Panc1 (cell line): Measurements from ENCODE around the gene NFS1. TPM values are rescaled to one million over a fixed set of nuclear protein-coding genes. Genes with fewer than 3 reads are reported as not detected.

ENCODE experiments used
- ATAC-seq: fragments of 200-7000 bp; cut with Tn5 transposase; 2 replicates; pipeline ENCODE4 v1.9.1; 2020; ENCODE audit warnings: mild to moderate bottlenecking, moderate library complexity
- BruUV-seq: library from RNA; stranded (reverse); fragments of 400-500 nt; replicated peaks from 2 replicates; lab custom pipeline; 2021; lab: Mats Ljungman, UMichigan
- CTCF ChIA-PET: fragments of 300-600 bp; sonication (Branson Sonifier 250); formaldehyde crosslinking; loops from one replicate; lab custom pipeline; 2022; ENCODE audit warnings: antibody characterized with exemption; lab: Charles Lee
- POLR2A ChIA-PET: fragments of 300-600 bp; sonication (Branson Sonifier 250); formaldehyde crosslinking; loops from one replicate; lab custom pipeline; 2022; ENCODE audit warnings: antibody characterized with exemption; lab: Charles Lee
- DNase-seq: peaks from one replicate; pipeline ENCODE4 v3.0.0-alpha.2; 2010; ENCODE audit warnings: low read depth, low spot score
- H3K27ac ChIP-seq: 2 replicates; pipeline ENCODE4 v1.5.1; 2011; ENCODE audit warnings: mild to moderate bottlenecking, low read length, inconsistent platforms
- H3K27me3 ChIP-seq: fragments of 200-500 bp; sonication (Bioruptor generic); 2 replicates; pipeline ENCODE4 v1.6.0; 2014; ENCODE audit warnings: low read length, inconsistent platforms; ENCODE audit not compliant: control insufficient read depth, insufficient read depth
- H3K36me3 ChIP-seq: fragments of 200-500 bp; sonication (Bioruptor generic); 2 replicates; pipeline ENCODE4 v1.5.1; 2014; ENCODE audit warnings: inconsistent platforms, mild to moderate bottlenecking, low read length, moderate library complexity; ENCODE audit not compliant: control insufficient read depth, insufficient read depth
- H3K4me1 ChIP-seq: 2 replicates; pipeline ENCODE4 v1.5.1; 2011; ENCODE audit warnings: inconsistent platforms, mild to moderate bottlenecking, low read length, moderate library complexity; ENCODE audit not compliant: control insufficient read depth, insufficient read depth
- H3K4me3 ChIP-seq, 2 experiments: 2 replicates each; pipeline ENCODE4 v1.5.1; 2011 to 2012; ENCODE audit warnings: low read depth in 2 of 2, low read length in 2 of 2, mild to moderate bottlenecking in 2 of 2, inconsistent platforms in 1 of 2, moderate library complexity in 1 of 2
- H3K9me3 ChIP-seq: fragments of 200-500 bp; sonication (Bioruptor generic); 2 replicates; pipeline ENCODE4 v1.5.1; 2014; ENCODE audit warnings: low read depth, mild to moderate bottlenecking, inconsistent platforms, low read length, moderate library complexity; ENCODE audit not compliant: control insufficient read depth, insufficient read depth
- POLR2AphosphoS5 ChIP-seq: IDR thresholded peaks from 2 replicates; pipeline ENCODE4 v1.6.1; 2012; ENCODE audit warnings: mild to moderate bottlenecking, low read depth, low read length, moderate library complexity
- SIN3A ChIP-seq: IDR thresholded peaks from 2 replicates; pipeline ENCODE4 v1.6.1; 2012; ENCODE audit warnings: low read depth, mild to moderate bottlenecking, low read length, moderate library complexity, borderline replicate concordance; ENCODE audit not compliant: insufficient read depth
- TCF7L2 ChIP-seq: IDR thresholded peaks from 2 replicates; pipeline ENCODE4 v1.6.1; 2011; ENCODE audit warnings: mild to moderate bottlenecking, low read depth, low read length, inconsistent platforms
- in situ Hi-C: cut with HindIII; loops from 2 replicates; pipeline ENCODE4 v1.10.0; 2016; ENCODE audit warnings: low sequenced_read_pairs, low pct_unique_long_range_greater_than_20kb
- intact Hi-C: fragments of 100-400 bp; cut with micrococcal nuclease; formaldehyde crosslinking; loops from one replicate; pipeline ENCODE4 v1.10.0; 2022; ENCODE audit not compliant: unreplicated experiment
- total RNA-seq: library from RNA; stranded (reverse); gene quantifications from one replicate; pipeline ENCODE4 v1.2.1, GENCODE V29; 2021; ENCODE audit not compliant: unreplicated experiment
- TF ChIP-seq, protein P1 (sequence below): fragments of 450-650 bp; IDR thresholded peaks from 2 replicates; pipeline ENCODE4 v1.5.1; 2017; ENCODE audit warnings: mild to moderate bottlenecking
- TF ChIP-seq, protein P2 (sequence below), 2 experiments: IDR thresholded peaks; 2 replicates each; pipeline ENCODE4 v1.6.1; 2011 to 2012; ENCODE audit warnings: low read depth in 2 of 2, control low read depth in 1 of 2, low read length in 1 of 2, mild to moderate bottlenecking in 1 of 2, moderate library complexity in 1 of 2; ENCODE audit not compliant: insufficient read depth in 1 of 2

NFS1 gene
- total RNA-seq, 1 experiment from 2014 or later = 44.9 TPM

DNA sequence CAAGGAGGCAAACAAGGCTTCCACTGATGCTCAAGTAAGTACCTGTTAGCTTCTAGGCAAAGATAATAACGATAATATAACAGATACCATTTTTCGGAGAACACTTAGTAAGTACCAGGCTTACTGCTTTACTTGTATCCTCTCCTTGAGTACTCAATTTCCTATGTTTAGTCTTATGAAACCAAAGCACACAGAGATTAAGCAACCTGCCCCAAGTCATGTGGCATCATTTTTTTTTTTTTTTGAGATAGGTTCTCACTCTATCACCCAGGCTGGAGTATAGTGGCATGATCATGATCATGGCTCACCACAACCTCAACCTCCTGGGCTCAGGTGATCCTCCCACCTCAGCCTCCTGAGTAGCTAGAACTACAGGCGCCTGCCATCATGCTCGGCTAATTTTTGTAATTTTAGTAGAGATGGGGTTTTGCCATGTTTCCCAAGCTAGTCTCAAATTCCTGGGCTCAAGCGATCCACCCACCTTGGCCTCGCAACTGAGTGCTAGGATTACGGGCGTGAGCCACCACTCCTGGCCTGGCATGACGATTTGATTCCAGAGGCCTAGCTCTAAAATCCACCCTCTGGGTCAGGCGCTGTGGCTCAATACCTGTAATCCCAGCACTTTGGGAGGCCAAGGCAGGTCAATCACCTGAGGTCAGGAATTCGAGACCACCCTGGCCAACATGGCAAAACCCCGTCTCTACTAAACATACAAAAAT is 69.6 kb downstream of the NFS1 start:
- Histone ChIP-seq H3K9me3 (no peaks in the 10 kb centered on the region), H3K27ac (no peak overlapping the region), H3K27me3 (no peaks in the 10 kb centered on the region), H3K4me1 (no peaks in the 10 kb centered on the region), H3K4me3 (no peak overlapping the region), H3K36me3 (peaks cover 8% of the 10 kb centered on the region)
- POLR2A ChIA-PET = interaction anchor here (0.6 kb wide), 1 partner anchor 9 kb away, joined by 3 read pairs; no protein-coding TSS in a partner anchor
- ATAC-seq (no peak), DNase-seq (no peak)
- TF ChIP-seq POLR2AphosphoS5 (no peak), SIN3A (no peak), TCF7L2 (no peak)
- TF ChIP-seq, protein P1, sequence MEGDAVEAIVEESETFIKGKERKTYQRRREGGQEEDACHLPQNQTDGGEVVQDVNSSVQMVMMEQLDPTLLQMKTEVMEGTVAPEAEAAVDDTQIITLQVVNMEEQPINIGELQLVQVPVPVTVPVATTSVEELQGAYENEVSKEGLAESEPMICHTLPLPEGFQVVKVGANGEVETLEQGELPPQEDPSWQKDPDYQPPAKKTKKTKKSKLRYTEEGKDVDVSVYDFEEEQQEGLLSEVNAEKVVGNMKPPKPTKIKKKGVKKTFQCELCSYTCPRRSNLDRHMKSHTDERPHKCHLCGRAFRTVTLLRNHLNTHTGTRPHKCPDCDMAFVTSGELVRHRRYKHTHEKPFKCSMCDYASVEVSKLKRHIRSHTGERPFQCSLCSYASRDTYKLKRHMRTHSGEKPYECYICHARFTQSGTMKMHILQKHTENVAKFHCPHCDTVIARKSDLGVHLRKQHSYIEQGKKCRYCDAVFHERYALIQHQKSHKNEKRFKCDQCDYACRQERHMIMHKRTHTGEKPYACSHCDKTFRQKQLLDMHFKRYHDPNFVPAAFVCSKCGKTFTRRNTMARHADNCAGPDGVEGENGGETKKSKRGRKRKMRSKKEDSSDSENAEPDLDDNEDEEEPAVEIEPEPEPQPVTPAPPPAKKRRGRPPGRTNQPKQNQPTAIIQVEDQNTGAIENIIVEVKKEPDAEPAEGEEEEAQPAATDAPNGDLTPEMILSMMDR = no peak
- TF ChIP-seq, protein P2, sequence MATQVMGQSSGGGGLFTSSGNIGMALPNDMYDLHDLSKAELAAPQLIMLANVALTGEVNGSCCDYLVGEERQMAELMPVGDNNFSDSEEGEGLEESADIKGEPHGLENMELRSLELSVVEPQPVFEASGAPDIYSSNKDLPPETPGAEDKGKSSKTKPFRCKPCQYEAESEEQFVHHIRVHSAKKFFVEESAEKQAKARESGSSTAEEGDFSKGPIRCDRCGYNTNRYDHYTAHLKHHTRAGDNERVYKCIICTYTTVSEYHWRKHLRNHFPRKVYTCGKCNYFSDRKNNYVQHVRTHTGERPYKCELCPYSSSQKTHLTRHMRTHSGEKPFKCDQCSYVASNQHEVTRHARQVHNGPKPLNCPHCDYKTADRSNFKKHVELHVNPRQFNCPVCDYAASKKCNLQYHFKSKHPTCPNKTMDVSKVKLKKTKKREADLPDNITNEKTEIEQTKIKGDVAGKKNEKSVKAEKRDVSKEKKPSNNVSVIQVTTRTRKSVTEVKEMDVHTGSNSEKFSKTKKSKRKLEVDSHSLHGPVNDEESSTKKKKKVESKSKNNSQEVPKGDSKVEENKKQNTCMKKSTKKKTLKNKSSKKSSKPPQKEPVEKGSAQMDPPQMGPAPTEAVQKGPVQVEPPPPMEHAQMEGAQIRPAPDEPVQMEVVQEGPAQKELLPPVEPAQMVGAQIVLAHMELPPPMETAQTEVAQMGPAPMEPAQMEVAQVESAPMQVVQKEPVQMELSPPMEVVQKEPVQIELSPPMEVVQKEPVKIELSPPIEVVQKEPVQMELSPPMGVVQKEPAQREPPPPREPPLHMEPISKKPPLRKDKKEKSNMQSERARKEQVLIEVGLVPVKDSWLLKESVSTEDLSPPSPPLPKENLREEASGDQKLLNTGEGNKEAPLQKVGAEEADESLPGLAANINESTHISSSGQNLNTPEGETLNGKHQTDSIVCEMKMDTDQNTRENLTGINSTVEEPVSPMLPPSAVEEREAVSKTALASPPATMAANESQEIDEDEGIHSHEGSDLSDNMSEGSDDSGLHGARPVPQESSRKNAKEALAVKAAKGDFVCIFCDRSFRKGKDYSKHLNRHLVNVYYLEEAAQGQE (IDR thresholded peaks at IDR 0.05; ENCODE audit: insufficient read depth in 1 of 2, low read depth in 2 of 2, low read length in 1 of 2) = no peak
- no TSS peak for BruUV-seq
- intact Hi-C loops = no loop called here
- CTCF ChIA-PET = no interaction called here
- in situ Hi-C loops = no loop called here

DNA sequence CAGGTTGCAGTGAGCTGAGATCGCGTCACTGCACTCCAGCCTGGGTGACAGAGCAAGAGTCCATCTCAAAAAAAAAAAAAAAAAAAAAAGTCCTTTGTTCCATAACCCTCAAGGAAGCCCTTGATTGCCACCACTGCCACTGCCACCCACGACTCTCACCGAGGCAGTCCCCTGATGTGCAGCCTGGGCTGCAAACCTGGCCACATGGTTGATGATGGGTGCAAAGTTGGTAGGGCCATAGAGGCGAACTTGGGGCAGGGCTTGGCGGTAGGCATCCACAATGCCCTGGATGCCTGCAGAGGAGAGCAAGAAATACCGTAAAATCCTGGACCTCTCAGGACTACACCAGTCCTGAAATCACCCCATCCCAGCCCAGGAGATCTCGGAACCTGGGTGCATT is 72.0 kb downstream of the NFS1 start:
- intact Hi-C loops (no loop called here), in situ Hi-C loops (no loop called here)
- no peak overlapping the region for H3K4me3 ChIP-seq
- TF ChIP-seq, protein P2 (IDR thresholded peaks at IDR 0.05; ENCODE audit: insufficient read depth in 1 of 2, low read depth in 2 of 2, low read length in 1 of 2) = no peak
- no peak for DNase-seq
- H3K4me1 ChIP-seq = no peaks in the 10 kb centered on the region
- POLR2A ChIA-PET = no interaction called here
- no peak for ATAC-seq
- BruUV-seq = no TSS peak
- no peak overlapping the region for H3K27ac ChIP-seq
- no peaks in the 10 kb centered on the region for H3K27me3 ChIP-seq
- peaks cover 8% of the 10 kb centered on the region for H3K36me3 ChIP-seq
- H3K9me3 ChIP-seq = no peaks in the 10 kb centered on the region
- CTCF ChIA-PET = no interaction called here
